PC-9 (cell line): ENCODE measurements around the gene GSC.

Source experiments
- CTCF ChIP-seq: fragments of 200-600 bp; sonication (generic); conservative IDR thresholded peaks from 2 replicates; pipeline ENCODE4 v1.6.1; 2017; ENCODE audit warnings: mixed run types, antibody characterized with exemption, mild to moderate bottlenecking, moderate library complexity
- EZH2 ChIP-seq: fragments of 200-600 bp; sonication (generic); IDR thresholded peaks from 2 replicates; pipeline ENCODE4 v1.8.0; 2017; ENCODE audit warnings: antibody characterized with exemption, low read depth

- TF ChIP-seq CTCF (no peak), EZH2 (no peak)
Measured at GRCh38 chr14:94805680-94806288, 35.9 kb upstream of the GSC start.
